ENCODE data around the gene ING5.
A peak's percentile ranks its signal among the peaks of the same experiment; 100 is the strongest.
"Not testable (repeated sequence)": the region's sequence is repeated elsewhere in the genome, so short reads cannot be mapped to it uniquely, and the experiment has no call there.

ING5 gene

GRCh38 chr2:241701399-241702154, at the start of gene ING5:
ING5 (plus strand) TSS chr2:241702039; CDS start chr2:241702066, 27 bp downstream.
- DNase-seq (ENCODE audit: low read depth in 2 of 3, low spot score in 1 of 3), result peak; percentile 92 to 97 (median 92)

- no peak for DNase-seq (ENCODE audit: low read depth in 2 of 3, low spot score in 1 of 3)
These were observed 49.7 kb upstream of the ING5 start for GRCh38 chr2:241652142-241652541.

DNA sequence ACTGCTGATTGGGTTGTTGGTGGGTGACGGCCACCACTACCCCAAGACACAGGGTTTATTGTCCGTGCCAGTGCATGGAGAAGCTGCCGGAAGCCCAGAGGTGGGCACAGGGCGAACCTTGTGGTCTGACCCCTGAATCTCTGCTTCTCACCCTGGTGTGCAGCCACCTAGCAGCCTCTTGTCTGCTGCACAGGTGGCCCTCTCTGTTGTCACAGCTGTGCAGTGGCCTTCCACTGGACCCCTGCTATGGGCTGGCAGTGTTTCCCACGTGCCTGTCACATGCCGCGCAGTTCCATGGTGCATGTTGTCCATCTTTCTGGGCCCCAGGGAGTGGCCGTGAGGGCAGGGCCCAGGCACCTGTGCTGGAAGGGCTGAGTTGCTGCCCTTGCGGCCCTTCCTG, 49.1 kb upstream of the ING5 start:
- no peak for DNase-seq (ENCODE audit: low read depth in 2 of 3, low spot score in 1 of 3)

DNA sequence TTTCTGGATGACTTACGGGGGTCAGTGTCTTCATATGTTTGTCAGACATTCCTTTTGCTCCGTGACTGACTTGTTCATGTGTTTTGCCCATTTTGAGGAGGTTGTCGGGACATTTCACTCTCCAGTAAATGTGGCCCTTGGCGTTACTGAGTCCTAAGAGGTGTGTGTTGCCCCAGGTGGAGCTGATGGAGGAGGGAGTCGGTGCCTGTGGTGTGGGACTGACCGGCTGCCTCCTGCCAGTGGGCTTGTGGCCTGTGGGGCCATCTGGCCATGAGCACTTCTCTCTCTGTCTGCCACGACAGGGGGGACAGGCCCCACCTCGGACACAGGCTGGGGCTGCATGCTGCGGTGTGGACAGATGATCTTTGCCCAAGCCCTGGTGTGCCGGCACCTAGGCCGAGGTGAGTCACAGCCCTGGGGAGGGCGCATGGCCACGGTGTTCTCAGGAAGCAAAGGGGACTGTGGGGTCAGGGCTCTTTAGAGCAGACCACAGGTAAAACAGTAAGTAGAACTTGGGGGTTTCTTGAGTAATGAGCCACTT, 48.6 kb upstream of the ING5 start:
- DNase-seq (ENCODE audit: low read depth in 2 of 3, low spot score in 1 of 3), result no peak

DNA sequence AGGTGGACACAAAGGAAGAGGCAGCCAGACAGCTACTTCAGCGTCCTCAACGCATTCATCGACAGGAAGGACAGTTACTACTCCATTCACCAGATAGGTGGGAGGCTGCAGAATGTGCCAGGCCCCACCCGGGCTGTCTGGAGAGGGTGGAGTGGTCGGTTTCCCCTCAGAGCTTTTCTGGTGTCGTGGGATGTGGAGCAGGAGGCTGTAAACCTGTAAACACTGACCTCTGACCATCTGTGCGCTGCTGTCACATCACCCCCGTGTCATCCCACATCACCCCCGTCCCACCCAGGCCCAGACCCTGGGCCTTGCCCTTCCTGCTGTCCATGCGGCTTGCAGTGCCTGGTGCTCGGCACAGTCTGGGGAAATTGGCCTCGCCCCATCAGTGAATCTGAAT, 47.3 kb upstream of the ING5 start:
- DNase-seq (ENCODE audit: low read depth in 2 of 3, low spot score in 1 of 3), result no peak

GRCh38 chr2:241655516-241656189, 46.2 kb upstream of the ING5 start:
- no peak for DNase-seq (ENCODE audit: low read depth in 2 of 3, low spot score in 1 of 3)

GRCh38 chr2:241656190-241656741, 45.6 kb upstream of the ING5 start:
- DNase-seq (ENCODE audit: low read depth in 2 of 3, low spot score in 1 of 3), result no peak

GRCh38 chr2:241657786-241658254, 44.0 kb upstream of the ING5 start:
- DNase-seq (ENCODE audit: low read depth in 2 of 3, low spot score in 1 of 3), result no peak

- no peak for DNase-seq (ENCODE audit: low read depth in 2 of 3, low spot score in 1 of 3)
These were observed 43.5 kb upstream of the ING5 start for GRCh38 chr2:241658296-241658695.

- peak in 2 of 3 donors; percentile 8 to 20 for DNase-seq (ENCODE audit: low read depth in 2 of 3, low spot score in 1 of 3)
These were observed 42.6 kb upstream of the ING5 start for GRCh38 chr2:241659150-241659739.

DNA sequence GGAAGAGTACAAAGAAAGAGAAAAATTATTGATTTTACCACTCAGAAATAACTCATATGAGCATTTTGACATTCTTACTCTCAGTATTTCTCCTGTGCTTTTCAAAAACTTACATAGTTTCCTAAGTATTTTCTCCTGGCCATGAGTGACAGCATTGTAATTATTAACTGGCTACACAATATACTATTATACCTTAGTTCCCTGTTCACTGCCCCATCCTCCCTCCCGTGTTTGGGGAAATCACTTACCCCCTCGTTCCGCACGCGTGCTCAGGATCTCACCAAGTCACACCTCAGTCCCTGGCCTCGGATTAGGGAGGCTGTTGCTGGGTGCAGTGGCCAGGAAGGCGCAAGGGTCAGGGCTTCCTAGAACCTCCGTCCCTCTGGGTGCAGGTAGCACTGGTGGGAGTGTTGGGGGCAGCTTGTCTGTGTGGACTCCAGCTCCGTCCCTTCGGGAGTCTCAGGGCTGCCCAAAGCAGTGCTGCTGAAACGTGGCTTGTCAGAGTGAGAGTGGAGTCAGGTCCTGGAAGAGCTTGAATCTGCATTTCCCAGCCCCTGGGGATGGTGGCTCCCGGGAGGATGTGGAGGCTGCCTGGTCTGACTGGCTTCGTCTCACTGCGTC, 41.1 kb upstream of the ING5 start:
- DNase-seq (ENCODE audit: low read depth in 2 of 3, low spot score in 1 of 3), result no peak

GRCh38 chr2:241662731-241663130, 39.1 kb upstream of the ING5 start:
- not testable (repeated sequence) for DNase-seq (ENCODE audit: low read depth in 2 of 3, low spot score in 1 of 3)

- no peak for DNase-seq (ENCODE audit: low read depth in 2 of 3, low spot score in 1 of 3)
These were observed 36.0 kb upstream of the ING5 start for GRCh38 chr2:241665731-241666440.

DNA sequence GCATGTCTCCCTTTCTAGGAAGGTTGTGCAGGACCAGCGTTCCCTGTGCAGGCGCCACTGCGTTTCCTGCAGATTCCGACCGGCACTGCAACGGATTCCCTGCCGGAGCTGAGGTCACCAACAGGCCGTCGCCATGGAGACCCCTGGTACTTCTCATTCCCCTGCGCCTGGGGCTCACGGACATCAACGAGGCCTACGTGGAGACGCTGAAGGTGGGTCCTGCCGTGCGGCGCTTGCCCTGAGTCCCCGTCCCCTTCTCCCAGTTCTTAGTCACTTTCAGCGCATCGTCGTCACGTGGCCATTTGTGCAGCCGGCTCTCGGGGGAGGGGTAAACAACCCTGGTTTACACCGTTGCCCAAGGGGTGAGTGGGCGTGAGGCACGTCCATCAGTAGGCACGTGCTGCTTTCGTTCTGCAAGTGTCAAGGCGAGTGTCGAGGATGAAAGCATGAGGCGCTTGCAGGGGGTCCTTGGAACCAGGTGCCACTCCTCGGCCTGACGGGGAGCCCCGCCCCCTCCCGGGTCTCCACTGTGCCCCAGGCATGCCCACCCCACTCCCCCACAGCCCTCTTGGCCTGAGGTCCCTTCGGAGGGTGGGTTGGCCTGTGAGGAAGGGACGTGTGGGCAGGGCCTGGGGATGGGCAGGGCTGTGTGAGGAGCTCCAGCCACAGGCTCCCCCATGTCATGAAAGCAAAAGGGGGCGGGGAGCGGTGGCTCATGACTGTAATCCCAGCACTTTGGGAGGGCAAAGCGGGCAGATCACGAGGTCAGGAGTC, 35.0 kb upstream of the ING5 start:
- no peak for DNase-seq (ENCODE audit: low read depth in 2 of 3, low spot score in 1 of 3)

DNA sequence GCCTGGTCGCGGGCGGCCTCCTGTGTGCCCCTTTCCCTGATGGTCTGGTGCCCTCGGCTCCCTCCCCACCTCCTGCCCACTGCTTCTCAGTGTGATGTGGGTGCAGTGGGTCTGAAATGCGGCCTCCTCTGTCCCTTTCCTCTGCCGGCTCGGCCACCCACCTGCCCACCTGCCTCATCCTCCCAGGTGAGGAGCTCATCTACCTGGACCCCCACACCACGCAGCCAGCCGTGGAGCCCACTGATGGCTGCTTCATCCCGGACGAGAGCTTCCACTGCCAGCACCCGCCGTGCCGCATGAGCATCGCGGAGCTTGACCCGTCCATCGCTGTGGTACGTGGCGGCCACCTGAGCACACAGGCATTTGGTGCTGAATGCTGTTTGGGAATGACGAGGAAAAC, 33.5 kb upstream of the ING5 start:
- DNase-seq (ENCODE audit: low read depth in 2 of 3, low spot score in 1 of 3), result no peak

DNA sequence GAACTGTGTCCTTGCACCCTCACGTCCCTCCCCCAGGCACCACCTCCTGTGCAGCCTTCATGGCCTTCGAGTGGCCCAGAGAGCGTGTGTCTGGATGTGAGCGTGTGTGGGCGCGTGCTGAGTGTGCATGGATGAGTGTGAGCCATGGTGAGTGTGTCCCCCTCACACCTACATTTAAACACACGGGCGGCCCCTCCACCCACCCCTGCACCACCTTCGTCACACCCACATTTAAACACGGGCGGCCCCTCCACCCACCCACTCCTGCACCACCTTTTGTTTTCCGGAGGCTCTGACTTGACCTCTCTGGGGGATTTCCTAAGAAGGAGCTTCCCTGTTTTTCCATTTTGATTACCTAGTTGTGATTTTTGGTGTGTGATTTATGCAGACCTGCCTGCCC, 33.0 kb upstream of the ING5 start:
- no peak for DNase-seq (ENCODE audit: low read depth in 2 of 3, low spot score in 1 of 3)

- no peak for DNase-seq (ENCODE audit: low read depth in 2 of 3, low spot score in 1 of 3)
These were observed 31.3 kb upstream of the ING5 start for GRCh38 chr2:241670333-241671110.

DNA sequence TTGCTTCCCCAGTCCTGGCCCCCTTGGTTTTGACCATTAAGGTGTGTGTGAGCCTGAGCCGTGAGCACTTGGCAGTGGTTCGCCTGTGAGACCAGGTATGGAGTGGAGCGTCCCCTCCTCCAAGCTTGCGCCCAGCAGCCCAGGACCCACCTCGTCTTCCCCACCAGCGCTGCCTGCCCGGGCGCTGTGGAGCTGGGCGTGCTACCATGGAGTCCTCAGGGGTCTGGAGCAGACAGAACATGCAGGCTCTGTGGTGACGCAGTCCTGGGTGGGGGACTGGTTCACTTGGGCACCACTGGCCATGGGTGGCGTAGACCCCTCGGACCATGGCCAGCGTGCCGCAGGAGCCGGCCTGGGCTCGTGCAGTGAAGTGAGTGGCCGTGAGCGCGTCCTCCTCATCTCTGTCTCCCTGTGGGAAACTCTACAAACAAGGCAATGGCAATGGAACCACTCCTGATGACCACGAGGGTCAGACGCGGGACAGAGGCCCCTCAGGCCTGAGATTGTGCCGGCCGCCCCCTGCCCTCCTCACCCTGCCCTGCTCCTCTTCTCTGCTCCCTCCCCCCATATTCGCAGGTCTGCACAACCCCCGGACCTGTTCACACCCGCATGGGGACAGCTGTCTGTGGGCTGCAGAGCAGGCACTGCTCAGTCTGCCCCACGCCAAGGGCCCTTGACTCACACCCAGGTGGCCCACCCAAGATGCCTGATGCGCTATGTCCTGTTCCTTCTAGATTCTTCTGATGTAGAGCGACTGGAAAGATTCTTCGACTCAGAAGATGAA, 30.2 kb upstream of the ING5 start:
- DNase-seq (ENCODE audit: low read depth in 2 of 3, low spot score in 1 of 3), result no peak

Measured in stimulated activated CD4-positive, alpha-beta T cell treated with anti-CD3 and anti-CD28 coated beads, Interleukin-12 subunit alpha, Interleukin-12 subunit beta, amount 100 ng/mL, for 48 hours (primary cell).